ENCODE results near the gene PCTP.

Gene PCTP

DNA sequence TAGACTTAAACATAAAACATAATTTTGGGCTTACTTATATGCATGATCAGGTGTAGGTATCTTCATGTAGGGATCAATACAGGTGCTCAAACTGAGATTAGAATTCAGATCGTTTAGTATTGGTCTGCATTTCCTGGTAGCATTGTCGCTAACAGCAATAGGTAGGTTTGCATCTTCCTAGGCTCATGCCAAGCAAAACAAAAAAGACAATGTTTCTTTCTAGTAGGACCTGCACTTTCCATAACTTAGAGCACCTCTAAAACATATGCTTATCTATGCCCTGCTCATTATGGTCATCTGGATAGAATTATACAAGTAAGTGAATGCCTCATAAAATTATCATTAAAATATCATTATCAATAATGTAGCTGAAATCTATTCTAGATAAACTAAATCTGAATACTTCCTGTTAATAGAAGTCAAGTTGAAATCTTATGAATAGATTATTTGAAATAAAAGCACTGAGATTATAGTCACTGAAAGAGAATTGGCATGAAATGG is 26.7 kb downstream of the PCTP start:
- no peak for TF ChIP-seq TEAD4 (IDR thresholded peaks at IDR 0.05)
- TF ChIP-seq TCF12 (IDR thresholded peaks at IDR 0.05; ENCODE audit: low read depth), result no peak
- TF ChIP-seq, protein P1, sequence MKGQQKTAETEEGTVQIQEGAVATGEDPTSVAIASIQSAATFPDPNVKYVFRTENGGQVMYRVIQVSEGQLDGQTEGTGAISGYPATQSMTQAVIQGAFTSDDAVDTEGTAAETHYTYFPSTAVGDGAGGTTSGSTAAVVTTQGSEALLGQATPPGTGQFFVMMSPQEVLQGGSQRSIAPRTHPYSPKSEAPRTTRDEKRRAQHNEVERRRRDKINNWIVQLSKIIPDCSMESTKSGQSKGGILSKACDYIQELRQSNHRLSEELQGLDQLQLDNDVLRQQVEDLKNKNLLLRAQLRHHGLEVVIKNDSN (IDR thresholded peaks at IDR 0.05), result no peak
- TF ChIP-seq EGR1 (IDR thresholded peaks at IDR 0.05), result no peak
- no peak for TF ChIP-seq FOXM1 (IDR thresholded peaks at IDR 0.05; ENCODE audit: borderline replicate concordance, low read depth)
- no peak for TF ChIP-seq YY1 (IDR thresholded peaks at IDR 0.05; ENCODE audit: low read depth)
- TF ChIP-seq MAX (IDR thresholded peaks at IDR 0.05), result no peak
- TF ChIP-seq, protein P2, sequence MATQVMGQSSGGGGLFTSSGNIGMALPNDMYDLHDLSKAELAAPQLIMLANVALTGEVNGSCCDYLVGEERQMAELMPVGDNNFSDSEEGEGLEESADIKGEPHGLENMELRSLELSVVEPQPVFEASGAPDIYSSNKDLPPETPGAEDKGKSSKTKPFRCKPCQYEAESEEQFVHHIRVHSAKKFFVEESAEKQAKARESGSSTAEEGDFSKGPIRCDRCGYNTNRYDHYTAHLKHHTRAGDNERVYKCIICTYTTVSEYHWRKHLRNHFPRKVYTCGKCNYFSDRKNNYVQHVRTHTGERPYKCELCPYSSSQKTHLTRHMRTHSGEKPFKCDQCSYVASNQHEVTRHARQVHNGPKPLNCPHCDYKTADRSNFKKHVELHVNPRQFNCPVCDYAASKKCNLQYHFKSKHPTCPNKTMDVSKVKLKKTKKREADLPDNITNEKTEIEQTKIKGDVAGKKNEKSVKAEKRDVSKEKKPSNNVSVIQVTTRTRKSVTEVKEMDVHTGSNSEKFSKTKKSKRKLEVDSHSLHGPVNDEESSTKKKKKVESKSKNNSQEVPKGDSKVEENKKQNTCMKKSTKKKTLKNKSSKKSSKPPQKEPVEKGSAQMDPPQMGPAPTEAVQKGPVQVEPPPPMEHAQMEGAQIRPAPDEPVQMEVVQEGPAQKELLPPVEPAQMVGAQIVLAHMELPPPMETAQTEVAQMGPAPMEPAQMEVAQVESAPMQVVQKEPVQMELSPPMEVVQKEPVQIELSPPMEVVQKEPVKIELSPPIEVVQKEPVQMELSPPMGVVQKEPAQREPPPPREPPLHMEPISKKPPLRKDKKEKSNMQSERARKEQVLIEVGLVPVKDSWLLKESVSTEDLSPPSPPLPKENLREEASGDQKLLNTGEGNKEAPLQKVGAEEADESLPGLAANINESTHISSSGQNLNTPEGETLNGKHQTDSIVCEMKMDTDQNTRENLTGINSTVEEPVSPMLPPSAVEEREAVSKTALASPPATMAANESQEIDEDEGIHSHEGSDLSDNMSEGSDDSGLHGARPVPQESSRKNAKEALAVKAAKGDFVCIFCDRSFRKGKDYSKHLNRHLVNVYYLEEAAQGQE (IDR thresholded peaks at IDR 0.05; ENCODE audit: low read depth), result no peak
- TF ChIP-seq EP300 (IDR thresholded peaks at IDR 0.05; ENCODE audit: borderline replicate concordance), result no peak
- no peak for TF ChIP-seq TAF1 (IDR thresholded peaks at IDR 0.05; ENCODE audit: low read depth)
- TF ChIP-seq RAD21 (IDR thresholded peaks at IDR 0.05; ENCODE audit: low read depth), result no peak
- TF ChIP-seq ZBTB7A (IDR thresholded peaks at IDR 0.05; ENCODE audit: low read depth), result no peak
- no peak for TF ChIP-seq CEBPB (IDR thresholded peaks at IDR 0.05)
- no peak for TF ChIP-seq CREB1 (IDR thresholded peaks at IDR 0.05; ENCODE audit: low read depth)
- no peak for TF ChIP-seq NFIC (IDR thresholded peaks at IDR 0.05)

DNA sequence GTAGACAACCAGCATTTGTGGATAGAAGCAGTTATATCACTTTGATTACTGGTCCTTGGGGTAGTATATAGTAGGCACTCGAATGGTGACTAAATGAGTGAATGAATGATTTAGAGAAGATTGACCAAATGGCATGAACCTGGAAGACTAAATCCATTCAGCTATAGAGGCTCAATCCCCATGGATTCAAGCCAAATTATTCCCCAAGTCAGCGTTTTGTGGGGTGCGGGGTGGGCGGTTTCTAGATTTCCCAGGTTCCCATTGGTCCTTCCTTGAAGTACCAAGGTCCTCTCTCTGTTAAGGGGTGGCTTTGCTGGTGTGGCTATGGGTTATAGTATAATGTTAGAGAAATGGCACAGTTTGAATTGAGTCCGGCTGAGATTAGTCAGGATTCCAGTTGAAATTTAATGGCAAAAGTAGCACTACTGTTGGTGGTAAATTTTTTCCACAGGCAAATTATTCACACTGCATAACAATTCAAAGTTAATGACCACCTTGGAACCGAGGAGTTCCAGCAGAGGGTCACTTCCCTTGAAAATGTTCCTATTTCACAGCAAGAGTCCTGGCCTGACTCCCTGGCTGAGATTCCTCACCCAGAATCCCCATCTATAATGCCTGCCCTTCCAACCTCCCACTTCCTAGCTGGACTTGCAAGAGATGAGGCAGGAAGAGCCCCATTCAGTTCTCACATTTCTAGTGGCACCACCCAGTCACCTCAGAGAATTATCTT is 27.7 kb downstream of the PCTP start:
- TF ChIP-seq CREB1 (IDR thresholded peaks at IDR 0.05; ENCODE audit: low read depth), result no peak
- TF ChIP-seq EGR1 (IDR thresholded peaks at IDR 0.05), result no peak
- TF ChIP-seq, protein P2 (IDR thresholded peaks at IDR 0.05; ENCODE audit: low read depth), result no peak
- peak; percentile 76 for TF ChIP-seq NFIC (IDR thresholded peaks at IDR 0.05)
- no peak for TF ChIP-seq YY1 (IDR thresholded peaks at IDR 0.05; ENCODE audit: low read depth)
- TF ChIP-seq, protein P1 (IDR thresholded peaks at IDR 0.05), result no peak
- TF ChIP-seq CEBPB (IDR thresholded peaks at IDR 0.05), result no peak
- TF ChIP-seq ZBTB7A (IDR thresholded peaks at IDR 0.05; ENCODE audit: low read depth), result no peak
- TF ChIP-seq MAX (IDR thresholded peaks at IDR 0.05), result no peak
- peak; percentile 73; the same call in 1 of the 2 replicates for TF ChIP-seq FOXM1 (IDR thresholded peaks at IDR 0.05; ENCODE audit: borderline replicate concordance, low read depth)
- TF ChIP-seq TAF1 (IDR thresholded peaks at IDR 0.05; ENCODE audit: low read depth), result no peak
- no peak for TF ChIP-seq RAD21 (IDR thresholded peaks at IDR 0.05; ENCODE audit: low read depth)
- peak; percentile 44; the same call in 1 of the 2 replicates for TF ChIP-seq TEAD4 (IDR thresholded peaks at IDR 0.05)
- TF ChIP-seq TCF12 (IDR thresholded peaks at IDR 0.05; ENCODE audit: low read depth), result peak; percentile 77
- peak; percentile 87 for TF ChIP-seq EP300 (IDR thresholded peaks at IDR 0.05; ENCODE audit: borderline replicate concordance)

DNA sequence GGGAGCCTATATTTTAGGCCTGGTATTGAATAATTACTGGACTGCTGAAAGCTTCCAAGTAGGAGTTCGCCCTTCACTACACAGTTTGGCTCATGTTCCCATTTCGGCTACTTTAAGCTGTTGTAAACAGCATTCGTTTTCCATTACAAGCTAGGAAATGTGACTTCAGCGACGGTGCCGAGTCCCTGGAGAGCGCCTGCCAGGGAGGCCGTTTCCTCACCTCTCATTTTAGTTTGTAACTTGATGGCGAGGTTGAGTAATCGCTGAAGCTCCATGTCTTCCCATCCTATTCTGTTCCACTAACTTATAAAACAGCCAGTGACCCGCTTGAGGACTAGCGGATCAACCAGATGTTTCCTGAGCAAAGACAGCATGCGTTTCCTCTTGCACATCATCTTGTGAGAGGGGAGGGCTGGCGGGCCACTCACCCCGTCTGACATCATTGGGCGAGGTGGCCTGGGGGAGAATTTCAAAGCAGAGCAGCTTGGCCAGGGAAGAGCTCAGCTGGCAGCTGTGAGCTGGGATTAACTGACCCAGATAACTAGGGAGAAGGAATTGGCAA is 32.9 kb downstream of the PCTP start:
- TF ChIP-seq TAF1 (IDR thresholded peaks at IDR 0.05; ENCODE audit: low read depth), result no peak
- no peak for TF ChIP-seq FOXM1 (IDR thresholded peaks at IDR 0.05; ENCODE audit: borderline replicate concordance, low read depth)
- TF ChIP-seq TEAD4 (IDR thresholded peaks at IDR 0.05), result no peak
- no peak for TF ChIP-seq RAD21 (IDR thresholded peaks at IDR 0.05; ENCODE audit: low read depth)
- TF ChIP-seq YY1 (IDR thresholded peaks at IDR 0.05; ENCODE audit: low read depth), result no peak

- TF ChIP-seq TCF12 (IDR thresholded peaks at IDR 0.05; ENCODE audit: low read depth) (no peak), FOXM1 (IDR thresholded peaks at IDR 0.05; ENCODE audit: borderline replicate concordance, low read depth) (no peak), MAX (IDR thresholded peaks at IDR 0.05) (no peak), YY1 (IDR thresholded peaks at IDR 0.05; ENCODE audit: low read depth) (no peak), TEAD4 (IDR thresholded peaks at IDR 0.05) (no peak), CREB1 (IDR thresholded peaks at IDR 0.05; ENCODE audit: low read depth) (no peak)
- TF ChIP-seq, protein P1 (IDR thresholded peaks at IDR 0.05), result no peak
- TF ChIP-seq, protein P2 (IDR thresholded peaks at IDR 0.05; ENCODE audit: low read depth), result no peak
These were observed 33.8 kb downstream of the PCTP start for GRCh38 chr17:55784666-55785065.
